A673 (cell line): ENCODE results near the gene STX3. TPM values are rescaled to one million over a fixed set of nuclear protein-coding genes. Genes with fewer than 3 reads are reported as not detected.

Source experiments
- BruUV-seq: library from RNA; stranded (reverse); fragments of 400-500 nt; replicated peaks from 2 replicates; lab custom pipeline; 2021; lab: Mats Ljungman, UMichigan
- CTCF ChIA-PET: fragments of 300-600 bp; sonication (Branson Sonifier 250); formaldehyde crosslinking; loops from one replicate; lab custom pipeline; 2022; ENCODE audit warnings: antibody characterized with exemption; lab: Charles Lee
- POLR2A ChIA-PET: fragments of 300-600 bp; sonication (Branson Sonifier 250); formaldehyde crosslinking; loops from one replicate; lab custom pipeline; 2022; ENCODE audit warnings: antibody characterized with exemption; ENCODE audit not compliant: low non-redundant PET; lab: Charles Lee
- DNase-seq: peaks from one replicate; pipeline ENCODE4 v3.0.0-alpha.2; 2015; ENCODE audit warnings: low spot score
- H3K27ac ChIP-seq: fragments of 200-600 bp; sonication (generic); 2 replicates; pipeline ENCODE4 v1.5.1; 2016; ENCODE audit warnings: mixed run types, low read depth, mild to moderate bottlenecking, mixed read lengths, antibody characterized with exemption, low read length; ENCODE audit not compliant: poor library complexity, severe bottlenecking
- H3K27me3 ChIP-seq: fragments of 200-600 bp; sonication (generic); replicated peaks from 2 replicates; pipeline ENCODE4 v1.6.1; 2017; ENCODE audit warnings: mixed run types, low read depth, mild to moderate bottlenecking, mixed read lengths, antibody characterized with exemption, low read length; ENCODE audit not compliant: insufficient read depth, poor library complexity
- H3K36me3 ChIP-seq: fragments of 200-600 bp; sonication (generic); 2 replicates; pipeline ENCODE4 v1.6.1; 2016; ENCODE audit warnings: mixed run types, mild to moderate bottlenecking, mixed read lengths, antibody characterized with exemption, low read length; ENCODE audit not compliant: insufficient read depth, poor library complexity, severe bottlenecking
- H3K4me1 ChIP-seq: fragments of 200-600 bp; sonication (generic); 2 replicates; pipeline ENCODE4 v1.6.1; 2017; ENCODE audit warnings: mixed run types, mild to moderate bottlenecking, mixed read lengths, antibody characterized with exemption, low read length; ENCODE audit not compliant: insufficient read depth, poor library complexity, severe bottlenecking
- H3K4me3 ChIP-seq: fragments of 200-600 bp; sonication (generic); 2 replicates; pipeline ENCODE4 v1.5.1; 2016; ENCODE audit warnings: low read depth, mixed run types, mild to moderate bottlenecking, mixed read lengths, low read length; ENCODE audit not compliant: poor library complexity, severe bottlenecking
- H3K9me3 ChIP-seq: fragments of 200-600 bp; sonication (generic); 2 replicates; pipeline ENCODE4 v1.6.1; 2016; ENCODE audit warnings: mixed run types, low read depth, mild to moderate bottlenecking, mixed read lengths, antibody characterized with exemption, low read length; ENCODE audit not compliant: poor library complexity, severe bottlenecking
- EZH2 ChIP-seq: fragments of 200-600 bp; sonication (generic); IDR thresholded peaks from 2 replicates; pipeline ENCODE4 v1.6.1; 2017; ENCODE audit warnings: borderline replicate concordance, low read depth, mild to moderate bottlenecking, mixed read lengths, antibody characterized with exemption, low read length; ENCODE audit not compliant: poor library complexity, severe bottlenecking
- intact Hi-C: fragments of 100-400 bp; cut with micrococcal nuclease; formaldehyde crosslinking; loops from one replicate; pipeline ENCODE4 v1.10.0; 2022; ENCODE audit not compliant: unreplicated experiment
- total RNA-seq: library from RNA; stranded (reverse); gene quantifications from 2 replicates; pipeline ENCODE4 v1.2.3, GENCODE V29; 2021
- TF ChIP-seq, protein P1 (sequence below): fragments of 300-800, 200-600 bp; sonication (generic); conservative IDR thresholded peaks from 2 replicates; pipeline ENCODE4 v1.5.1; 2017; ENCODE audit warnings: low read depth, mild to moderate bottlenecking, antibody characterized with exemption, low read length, moderate library complexity, mixed read lengths

STX3 gene
- total RNA-seq, 1 experiment from 2014 or later: 16.0 TPM

DNA sequence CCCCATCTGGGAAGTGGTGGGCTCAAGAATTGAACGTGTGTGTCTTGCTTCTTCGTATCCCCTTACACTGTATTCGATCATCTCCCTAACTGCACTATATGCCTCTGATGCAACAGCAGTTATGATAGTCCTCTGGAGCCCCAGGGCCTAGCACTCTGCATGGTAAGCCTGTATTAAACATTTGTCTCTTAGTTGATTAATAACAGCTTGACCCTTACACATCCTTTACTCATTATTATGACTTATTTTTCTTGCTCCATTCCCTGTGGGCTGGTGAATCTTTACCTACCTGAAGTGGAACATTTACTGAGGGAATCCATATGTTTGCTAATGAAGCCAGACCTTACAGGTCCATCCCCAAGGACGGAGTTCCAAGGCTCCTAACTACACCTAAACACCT is 5.6 kb downstream of the STX3 start:
- H3K36me3 ChIP-seq: no peaks in the 10 kb centered on the region
- intact Hi-C loops: no loop called here
- BruUV-seq: no TSS peak

DNA sequence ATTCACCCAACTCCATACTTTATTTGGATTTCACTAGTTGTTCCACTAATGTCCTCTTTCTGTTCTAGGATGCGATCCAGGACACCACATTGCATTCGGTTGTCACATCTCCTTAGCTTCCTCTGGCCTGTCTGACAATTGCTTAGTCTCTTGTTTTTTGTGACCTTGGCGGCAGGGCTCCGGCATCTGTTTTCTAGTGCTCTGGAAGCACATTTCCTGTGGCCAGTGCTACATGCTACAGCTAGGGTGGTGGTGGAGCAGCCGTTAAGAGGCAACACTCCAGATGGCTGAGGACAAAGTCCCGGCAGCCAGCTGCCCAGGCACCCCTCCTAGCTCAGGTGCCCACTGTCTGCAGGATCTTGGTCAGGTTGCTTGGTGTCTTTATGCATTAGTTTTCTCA is 6.8 kb downstream of the STX3 start:
- ChIA-PET POLR2A (no interaction called here), CTCF (no interaction called here)
- Histone ChIP-seq H3K27ac (no peak overlapping the region), H3K9me3 (no peaks in the 10 kb centered on the region), H3K4me3 (no peak overlapping the region), H3K4me1 (no peaks in the 10 kb centered on the region), H3K36me3 (no peaks in the 10 kb centered on the region), H3K27me3 (peaks cover 4% of the 10 kb centered on the region)
- DNase-seq: no peak
- intact Hi-C loops: no loop called here
- TF ChIP-seq EZH2: no peak
- TF ChIP-seq, protein P1, sequence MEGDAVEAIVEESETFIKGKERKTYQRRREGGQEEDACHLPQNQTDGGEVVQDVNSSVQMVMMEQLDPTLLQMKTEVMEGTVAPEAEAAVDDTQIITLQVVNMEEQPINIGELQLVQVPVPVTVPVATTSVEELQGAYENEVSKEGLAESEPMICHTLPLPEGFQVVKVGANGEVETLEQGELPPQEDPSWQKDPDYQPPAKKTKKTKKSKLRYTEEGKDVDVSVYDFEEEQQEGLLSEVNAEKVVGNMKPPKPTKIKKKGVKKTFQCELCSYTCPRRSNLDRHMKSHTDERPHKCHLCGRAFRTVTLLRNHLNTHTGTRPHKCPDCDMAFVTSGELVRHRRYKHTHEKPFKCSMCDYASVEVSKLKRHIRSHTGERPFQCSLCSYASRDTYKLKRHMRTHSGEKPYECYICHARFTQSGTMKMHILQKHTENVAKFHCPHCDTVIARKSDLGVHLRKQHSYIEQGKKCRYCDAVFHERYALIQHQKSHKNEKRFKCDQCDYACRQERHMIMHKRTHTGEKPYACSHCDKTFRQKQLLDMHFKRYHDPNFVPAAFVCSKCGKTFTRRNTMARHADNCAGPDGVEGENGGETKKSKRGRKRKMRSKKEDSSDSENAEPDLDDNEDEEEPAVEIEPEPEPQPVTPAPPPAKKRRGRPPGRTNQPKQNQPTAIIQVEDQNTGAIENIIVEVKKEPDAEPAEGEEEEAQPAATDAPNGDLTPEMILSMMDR: no peak
- no TSS peak for BruUV-seq

More for the DNA sequence above, 5.6 kb downstream of the STX3 start:
- no peaks in the 10 kb centered on the region for H3K9me3 ChIP-seq
- TF ChIP-seq EZH2: no peak
- TF ChIP-seq, protein P1: no peak
- H3K4me1 ChIP-seq: peaks cover 2% of the 10 kb centered on the region
- H3K4me3 ChIP-seq: no peak overlapping the region
- no peak for DNase-seq
- CTCF ChIA-PET: no interaction called here
- H3K27ac ChIP-seq: no peak overlapping the region
- H3K27me3 ChIP-seq: peaks cover 4% of the 10 kb centered on the region
- POLR2A ChIA-PET: no interaction called here

- BruUV-seq: no TSS peak
- DNase-seq: no peak
- Histone ChIP-seq H3K9me3 (no peaks in the 10 kb centered on the region), H3K4me3 (no peak overlapping the region), H3K27me3 (peaks cover 1% of the 10 kb centered on the region), H3K27ac (no peak overlapping the region), H3K36me3 (no peaks in the 10 kb centered on the region), H3K4me1 (no peaks in the 10 kb centered on the region)
- ChIA-PET CTCF (interaction anchor here (1.9 kb wide), 1 partner anchor 11 kb away, joined by 5 read pairs; no protein-coding TSS in a partner anchor), POLR2A (interaction anchor here (0.9 kb wide), 1 partner anchor 10 kb away, joined by 4 read pairs; the partner anchor contains the start of gene STX3)
- intact Hi-C loops: no loop called here
- TF ChIP-seq, protein P1: no peak
- no peak for TF ChIP-seq EZH2
Observed at GRCh38 chr11:59765068-59765735, 10.0 kb downstream of the STX3 start.
